Loucy (cell line): ENCODE results near the gene MBD5.
"Not testable (repeated sequence)": the region's sequence is repeated elsewhere in the genome, so short reads cannot be mapped to it uniquely, and the experiment has no call there.

Source experiments
- EZH2phosphoT487 ChIP-seq: fragments of 200-600 bp; IDR thresholded peaks from 2 replicates; pipeline ENCODE4 v1.6.1; 2018; ENCODE audit warnings: antibody characterized with exemption, mild to moderate bottlenecking, moderate library complexity, borderline replicate concordance
- TF ChIP-seq, protein P1 (sequence below): fragments of 200-600 bp; sonication (generic); conservative IDR thresholded peaks from 2 replicates; pipeline ENCODE4 v1.5.1; 2014; ENCODE audit warnings: mild to moderate bottlenecking, antibody characterized with exemption, low read length

GRCh38 chr2:147994965-147995364 is 25.9 kb upstream of the MBD5 start:
- TF ChIP-seq, protein P1, sequence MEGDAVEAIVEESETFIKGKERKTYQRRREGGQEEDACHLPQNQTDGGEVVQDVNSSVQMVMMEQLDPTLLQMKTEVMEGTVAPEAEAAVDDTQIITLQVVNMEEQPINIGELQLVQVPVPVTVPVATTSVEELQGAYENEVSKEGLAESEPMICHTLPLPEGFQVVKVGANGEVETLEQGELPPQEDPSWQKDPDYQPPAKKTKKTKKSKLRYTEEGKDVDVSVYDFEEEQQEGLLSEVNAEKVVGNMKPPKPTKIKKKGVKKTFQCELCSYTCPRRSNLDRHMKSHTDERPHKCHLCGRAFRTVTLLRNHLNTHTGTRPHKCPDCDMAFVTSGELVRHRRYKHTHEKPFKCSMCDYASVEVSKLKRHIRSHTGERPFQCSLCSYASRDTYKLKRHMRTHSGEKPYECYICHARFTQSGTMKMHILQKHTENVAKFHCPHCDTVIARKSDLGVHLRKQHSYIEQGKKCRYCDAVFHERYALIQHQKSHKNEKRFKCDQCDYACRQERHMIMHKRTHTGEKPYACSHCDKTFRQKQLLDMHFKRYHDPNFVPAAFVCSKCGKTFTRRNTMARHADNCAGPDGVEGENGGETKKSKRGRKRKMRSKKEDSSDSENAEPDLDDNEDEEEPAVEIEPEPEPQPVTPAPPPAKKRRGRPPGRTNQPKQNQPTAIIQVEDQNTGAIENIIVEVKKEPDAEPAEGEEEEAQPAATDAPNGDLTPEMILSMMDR, result not testable (repeated sequence)
- TF ChIP-seq EZH2phosphoT487, result not testable (repeated sequence)
